HepG2 (cell line): ENCODE measurements around the gene MEG3.

ENCODE experiments used
- KAT7 ChIP-seq: IDR thresholded peaks from 2 replicates; pipeline ENCODE4 v1.6.1; 2018; ENCODE audit warnings: borderline replicate concordance, missing compliant biosample characterization
- MEF2D ChIP-seq: sonication (generic); formaldehyde crosslinking; IDR thresholded peaks from 2 replicates; pipeline ENCODE4 v1.5.1; 2020; ENCODE audit warnings: mild to moderate bottlenecking, missing genetic modification reagents
- MTA3 ChIP-seq: sonication (generic); formaldehyde crosslinking; IDR thresholded peaks from 2 replicates; pipeline ENCODE4 v1.4.0; 2020; ENCODE audit warnings: missing genetic modification reagents
- ZNF33B ChIP-seq: sonication (generic); formaldehyde crosslinking; IDR thresholded peaks from 2 replicates; pipeline ENCODE4 v1.5.1; 2020; ENCODE audit warnings: mild to moderate bottlenecking, missing genetic modification reagents
- TF ChIP-seq, protein P1 (sequence below): sonication (generic); formaldehyde crosslinking; IDR thresholded peaks from 2 replicates; pipeline ENCODE4 v1.4.0; 2020; ENCODE audit warnings: missing genetic modification reagents, borderline replicate concordance
- TF ChIP-seq, protein P2 (sequence below): sonication (generic); formaldehyde crosslinking; IDR thresholded peaks from 2 replicates; pipeline ENCODE4 v1.5.0; 2020; ENCODE audit warnings: mild to moderate bottlenecking, missing genetic modification reagents, moderate library complexity

DNA sequence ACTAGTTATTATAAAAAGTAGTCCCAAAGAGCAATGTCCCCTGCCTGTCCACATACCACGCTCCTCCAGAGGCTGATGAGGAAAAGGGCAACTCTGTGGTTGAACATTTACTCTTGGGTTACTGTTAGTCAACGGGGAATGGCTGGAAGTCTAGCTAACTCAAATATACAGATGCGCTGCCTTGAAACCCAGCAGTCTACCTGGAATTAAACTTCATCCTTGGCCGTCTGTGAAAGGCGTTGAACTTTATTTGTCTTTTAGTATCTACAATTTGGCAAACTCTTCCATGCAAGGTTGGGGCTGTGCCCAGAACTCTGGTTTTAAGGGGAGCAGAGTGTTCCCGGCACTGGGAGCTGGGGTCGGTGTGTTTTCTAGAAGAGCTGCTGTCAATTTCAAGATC lies 3.9 kb upstream of the MEG3 start:
- TF ChIP-seq MEF2D: no peak
- TF ChIP-seq, protein P1, sequence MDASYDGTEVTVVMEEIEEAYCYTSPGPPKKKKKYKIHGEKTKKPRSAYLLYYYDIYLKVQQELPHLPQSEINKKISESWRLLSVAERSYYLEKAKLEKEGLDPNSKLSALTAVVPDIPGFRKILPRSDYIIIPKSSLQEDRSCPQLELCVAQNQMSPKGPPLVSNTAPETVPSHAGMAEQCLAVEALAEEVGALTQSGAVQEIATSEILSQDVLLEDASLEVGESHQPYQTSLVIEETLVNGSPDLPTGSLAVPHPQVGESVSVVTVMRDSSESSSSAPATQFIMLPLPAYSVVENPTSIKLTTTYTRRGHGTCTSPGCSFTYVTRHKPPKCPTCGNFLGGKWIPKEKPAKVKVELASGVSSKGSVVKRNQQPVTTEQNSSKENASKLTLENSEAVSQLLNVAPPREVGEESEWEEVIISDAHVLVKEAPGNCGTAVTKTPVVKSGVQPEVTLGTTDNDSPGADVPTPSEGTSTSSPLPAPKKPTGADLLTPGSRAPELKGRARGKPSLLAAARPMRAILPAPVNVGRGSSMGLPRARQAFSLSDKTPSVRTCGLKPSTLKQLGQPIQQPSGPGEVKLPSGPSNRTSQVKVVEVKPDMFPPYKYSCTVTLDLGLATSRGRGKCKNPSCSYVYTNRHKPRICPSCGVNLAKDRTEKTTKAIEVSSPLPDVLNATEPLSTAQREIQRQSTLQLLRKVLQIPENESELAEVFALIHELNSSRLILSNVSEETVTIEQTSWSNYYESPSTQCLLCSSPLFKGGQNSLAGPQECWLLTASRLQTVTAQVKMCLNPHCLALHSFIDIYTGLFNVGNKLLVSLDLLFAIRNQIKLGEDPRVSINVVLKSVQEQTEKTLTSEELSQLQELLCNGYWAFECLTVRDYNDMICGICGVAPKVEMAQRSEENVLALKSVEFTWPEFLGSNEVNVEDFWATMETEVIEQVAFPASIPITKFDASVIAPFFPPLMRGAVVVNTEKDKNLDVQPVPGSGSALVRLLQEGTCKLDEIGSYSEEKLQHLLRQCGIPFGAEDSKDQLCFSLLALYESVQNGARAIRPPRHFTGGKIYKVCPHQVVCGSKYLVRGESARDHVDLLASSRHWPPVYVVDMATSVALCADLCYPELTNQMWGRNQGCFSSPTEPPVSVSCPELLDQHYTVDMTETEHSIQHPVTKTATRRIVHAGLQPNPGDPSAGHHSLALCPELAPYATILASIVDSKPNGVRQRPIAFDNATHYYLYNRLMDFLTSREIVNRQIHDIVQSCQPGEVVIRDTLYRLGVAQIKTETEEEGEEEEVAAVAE (CRISPR knock-in tag): no peak
- TF ChIP-seq, protein P2, sequence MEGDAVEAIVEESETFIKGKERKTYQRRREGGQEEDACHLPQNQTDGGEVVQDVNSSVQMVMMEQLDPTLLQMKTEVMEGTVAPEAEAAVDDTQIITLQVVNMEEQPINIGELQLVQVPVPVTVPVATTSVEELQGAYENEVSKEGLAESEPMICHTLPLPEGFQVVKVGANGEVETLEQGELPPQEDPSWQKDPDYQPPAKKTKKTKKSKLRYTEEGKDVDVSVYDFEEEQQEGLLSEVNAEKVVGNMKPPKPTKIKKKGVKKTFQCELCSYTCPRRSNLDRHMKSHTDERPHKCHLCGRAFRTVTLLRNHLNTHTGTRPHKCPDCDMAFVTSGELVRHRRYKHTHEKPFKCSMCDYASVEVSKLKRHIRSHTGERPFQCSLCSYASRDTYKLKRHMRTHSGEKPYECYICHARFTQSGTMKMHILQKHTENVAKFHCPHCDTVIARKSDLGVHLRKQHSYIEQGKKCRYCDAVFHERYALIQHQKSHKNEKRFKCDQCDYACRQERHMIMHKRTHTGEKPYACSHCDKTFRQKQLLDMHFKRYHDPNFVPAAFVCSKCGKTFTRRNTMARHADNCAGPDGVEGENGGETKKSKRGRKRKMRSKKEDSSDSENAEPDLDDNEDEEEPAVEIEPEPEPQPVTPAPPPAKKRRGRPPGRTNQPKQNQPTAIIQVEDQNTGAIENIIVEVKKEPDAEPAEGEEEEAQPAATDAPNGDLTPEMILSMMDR (CRISPR knock-in tag): no peak
- TF ChIP-seq ZNF33B (CRISPR knock-in tag): no peak
- TF ChIP-seq MTA3 (CRISPR knock-in tag): no peak
- TF ChIP-seq KAT7 (CRISPR knock-in tag): no peak
